HG03571 (cell line): ENCODE measurements around the gene DDX53.

Experiments used
- ATAC-seq: cut with Tn5 transposase; IDR thresholded peaks from one replicate; pipeline ENCODE4 v1.9.1; 2021; ENCODE audit not compliant: unreplicated experiment

DDX53 gene

DNA sequence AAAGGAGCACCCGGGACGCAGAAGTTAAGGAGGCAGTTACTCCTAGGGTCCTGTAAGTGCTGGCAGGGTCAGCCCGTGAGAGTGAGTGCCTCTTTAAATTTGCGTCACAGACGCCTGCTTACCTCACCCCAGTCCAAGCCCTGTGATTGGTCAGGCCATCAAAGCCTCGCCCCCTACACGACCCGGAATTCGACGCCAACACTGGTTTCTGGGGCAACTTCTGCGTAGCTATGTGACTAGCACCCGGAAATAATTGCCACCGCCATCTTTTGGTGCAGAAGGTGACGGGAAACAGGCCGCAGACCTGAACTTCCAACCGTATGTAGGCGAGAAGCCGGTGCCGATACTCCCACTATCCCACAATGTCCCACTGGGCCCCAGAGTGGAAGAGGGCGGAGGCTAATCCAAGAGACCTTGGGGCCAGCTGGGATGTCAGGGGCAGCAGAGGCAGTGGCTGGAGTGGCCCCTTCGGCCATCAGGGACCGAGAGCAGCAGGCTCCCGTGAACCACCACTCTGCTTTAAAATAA, at the start of gene DDX53:
DDX53 (plus strand) TSS at position 265 of the 528 bp plus-strand sequence; CDS start at position 363, 98 bp downstream.
- ATAC-seq, result no peak

GRCh38 chrX:22950269-22951266, 49.2 kb upstream of the DDX53 start:
- no peak for ATAC-seq

DNA sequence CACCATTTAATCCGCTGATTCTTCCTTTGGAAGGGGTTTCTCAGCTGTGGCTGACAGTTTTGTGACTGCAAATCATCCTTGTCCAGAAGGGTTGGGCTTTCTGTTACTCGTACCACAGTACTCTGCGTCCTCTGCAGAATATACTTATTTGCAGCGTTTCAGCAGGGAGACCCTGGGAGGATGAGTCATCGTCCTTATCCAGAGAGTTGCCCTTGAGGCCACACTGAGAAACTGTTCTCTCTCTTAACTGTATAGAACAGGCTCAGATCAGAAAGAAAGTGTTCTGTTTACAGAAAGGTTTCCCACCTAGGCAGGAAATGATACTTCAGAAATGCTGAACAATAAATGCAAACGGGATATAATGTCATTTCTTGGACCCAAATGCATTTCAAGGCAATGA, 47.8 kb upstream of the DDX53 start:
- no peak for ATAC-seq

GRCh38 chrX:22958250-22958649, 41.5 kb upstream of the DDX53 start:
- ATAC-seq, result no peak

DNA sequence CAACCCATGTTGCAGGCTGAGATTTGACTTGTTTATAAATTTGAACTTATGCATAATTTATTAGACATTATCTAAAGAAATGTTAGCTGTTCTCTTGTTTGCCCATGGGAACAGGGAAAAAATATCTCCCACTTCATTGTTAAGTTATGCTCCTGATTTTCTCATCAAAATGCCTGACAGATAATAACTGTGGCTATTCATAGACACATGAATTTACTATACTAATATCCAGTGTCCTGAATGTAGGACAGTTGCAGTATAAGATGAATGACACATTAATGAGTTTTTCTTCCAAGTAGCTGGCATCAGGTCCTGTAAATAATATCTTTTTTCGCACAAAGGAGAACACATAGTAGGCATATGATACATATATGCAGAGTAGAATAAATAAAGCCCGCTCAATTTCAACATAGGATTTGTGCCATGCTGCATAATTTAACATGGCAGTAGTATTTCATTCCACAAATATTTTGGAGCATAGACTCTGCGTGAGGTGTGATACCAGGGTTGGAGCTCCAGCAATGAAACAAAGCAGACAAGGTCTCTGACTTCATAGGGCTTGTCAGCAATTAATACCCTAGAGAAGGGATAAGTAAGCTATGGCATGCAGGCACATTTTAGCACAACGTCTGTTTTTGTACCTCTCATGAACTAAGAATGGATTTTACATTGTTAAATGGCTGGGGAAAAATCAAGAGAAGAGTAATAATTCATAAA, 40.4 kb upstream of the DDX53 start:
- no peak for ATAC-seq

DNA sequence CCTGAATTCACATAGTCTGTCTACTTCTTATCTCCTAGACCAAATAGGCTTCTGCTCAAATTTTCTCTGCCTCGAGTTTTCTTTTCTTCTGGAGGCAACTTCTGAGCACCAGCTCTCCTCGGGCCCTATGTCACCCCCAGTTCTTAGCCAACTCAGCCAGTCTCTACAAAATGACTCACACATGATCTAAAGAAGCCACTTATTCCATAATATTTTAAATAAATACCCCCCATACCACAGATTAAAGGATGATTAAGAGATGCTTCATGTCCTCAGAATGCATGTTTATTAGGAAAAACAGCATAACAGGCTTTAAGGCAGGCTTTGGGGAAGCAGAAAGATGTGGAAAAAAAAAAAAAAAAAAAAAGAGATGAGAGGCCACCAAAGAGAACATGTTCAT, 36.6 kb upstream of the DDX53 start:
- no peak for ATAC-seq

DNA sequence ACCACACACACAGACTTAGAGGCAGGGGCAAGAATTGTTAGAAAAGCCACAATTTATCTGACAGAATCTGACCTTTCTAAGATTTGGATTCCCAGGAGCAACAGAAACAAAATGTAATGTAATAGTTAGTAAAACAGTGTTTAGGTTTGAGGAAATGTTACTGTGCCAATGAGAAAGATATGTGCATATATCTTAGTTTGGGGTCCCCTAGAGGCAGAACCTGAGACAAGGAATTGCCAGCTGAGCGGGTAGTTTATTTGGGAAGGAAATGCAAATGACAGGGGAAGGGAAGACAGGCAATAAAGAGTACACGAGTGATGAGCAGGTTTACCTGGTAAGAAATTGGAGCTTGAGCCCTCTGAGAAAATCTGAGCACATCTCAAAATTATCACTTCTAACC, 31.3 kb upstream of the DDX53 start:
- no peak for ATAC-seq

DNA sequence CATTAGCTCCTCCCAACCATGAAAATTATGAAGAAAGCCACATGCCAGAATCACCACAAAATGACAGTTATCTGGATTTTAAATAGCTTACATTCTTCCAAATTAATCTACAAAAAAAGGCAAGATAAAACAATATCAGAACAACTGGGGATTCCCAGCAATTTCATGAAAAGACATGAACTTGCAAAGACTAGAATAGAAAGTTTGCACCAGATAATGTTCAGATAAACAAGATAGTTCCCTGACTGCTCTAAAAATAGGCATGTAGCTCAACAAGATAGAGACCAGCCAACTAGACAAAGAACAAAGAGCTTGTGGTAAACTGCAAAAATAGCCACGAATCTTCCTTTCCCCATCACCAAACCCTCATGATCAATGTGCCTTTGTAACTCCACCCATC, 30.3 kb upstream of the DDX53 start:
- ATAC-seq, result no peak

GRCh38 chrX:22970861-22971260, 28.9 kb upstream of the DDX53 start:
- no peak for ATAC-seq

DNA sequence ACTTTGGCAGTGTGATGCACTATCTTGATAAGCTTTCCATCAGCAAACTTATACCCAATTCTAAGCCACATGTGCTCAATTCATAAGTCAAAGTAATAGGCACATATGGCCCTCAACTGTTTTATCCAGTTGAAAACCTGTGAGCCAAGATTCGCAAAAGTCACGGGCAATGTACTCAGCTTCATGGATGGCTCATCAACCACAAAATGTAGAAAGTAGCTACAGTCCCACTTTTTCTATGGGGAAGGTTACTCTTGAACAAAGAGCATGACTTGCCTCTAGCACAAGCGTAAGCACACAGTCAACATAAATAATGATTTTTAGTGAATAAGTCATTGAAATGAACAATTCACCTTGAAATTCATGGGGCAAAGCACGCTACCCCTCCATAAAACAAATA, 25.1 kb upstream of the DDX53 start:
- no peak for ATAC-seq

GRCh38 chrX:22975786-22976185, 24.0 kb upstream of the DDX53 start:
- ATAC-seq, result no peak

- no peak for ATAC-seq
Measured at GRCh38 chrX:22985958-22986357, 13.8 kb upstream of the DDX53 start.

- ATAC-seq, result no peak
Measured at GRCh38 chrX:22987452-22987851, 12.3 kb upstream of the DDX53 start.

- no peak for ATAC-seq
Measured at GRCh38 chrX:23003116-23003515, 3.4 kb downstream of the DDX53 start.

DNA sequence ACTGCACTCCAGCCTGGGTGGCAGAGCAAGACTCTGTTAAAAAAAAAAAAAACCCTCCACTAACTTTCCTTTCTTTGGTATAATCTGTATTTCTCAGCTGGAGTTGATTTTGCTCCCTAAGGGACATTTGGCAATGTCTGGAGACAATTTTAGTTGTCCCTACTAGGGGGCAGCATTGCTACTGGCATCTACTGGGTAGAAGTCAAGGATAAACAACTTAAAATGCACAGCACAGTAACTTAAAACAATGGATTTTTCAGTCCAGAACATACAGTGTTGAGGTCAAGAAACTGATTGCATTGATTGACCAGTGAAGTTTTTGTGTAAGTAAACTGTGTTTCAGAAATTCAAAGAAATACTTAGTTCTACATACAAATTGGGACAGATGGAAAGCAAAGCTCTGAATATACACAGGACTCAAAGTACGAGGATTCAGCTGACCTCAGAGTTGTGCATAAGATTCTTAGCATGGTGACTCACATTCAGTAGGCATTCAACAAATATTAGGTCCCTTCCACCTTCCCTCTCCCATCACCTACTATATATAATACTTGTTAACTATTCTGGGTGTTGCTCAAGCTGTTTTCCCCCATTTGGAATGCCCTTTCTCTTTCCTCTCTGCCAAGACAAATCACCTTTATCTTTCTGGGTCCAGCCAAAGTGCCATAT, 8.8 kb downstream of the DDX53 start:
- ATAC-seq, result no peak

DNA sequence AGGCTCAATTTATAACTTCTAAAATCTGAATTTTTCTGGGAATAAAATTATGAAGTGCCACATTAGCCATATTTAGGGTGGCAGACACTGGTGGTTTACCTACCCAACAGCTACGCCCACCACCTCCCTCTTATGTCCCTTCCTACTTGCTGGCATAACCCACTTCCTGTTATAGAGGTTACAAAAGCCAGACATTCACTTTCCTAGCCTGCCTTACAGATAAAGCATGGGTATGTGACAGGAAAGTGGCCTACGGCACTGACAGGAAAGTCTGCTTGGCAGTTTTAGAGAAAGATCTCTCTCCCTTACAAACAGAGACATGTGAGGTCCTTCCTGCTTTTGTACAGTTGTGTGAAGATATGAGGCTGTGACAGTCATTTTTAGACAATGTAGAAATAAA, 12.4 kb downstream of the DDX53 start:
- no peak for ATAC-seq

GRCh38 chrX:23012636-23013035, 12.9 kb downstream of the DDX53 start:
- ATAC-seq, result no peak

DNA sequence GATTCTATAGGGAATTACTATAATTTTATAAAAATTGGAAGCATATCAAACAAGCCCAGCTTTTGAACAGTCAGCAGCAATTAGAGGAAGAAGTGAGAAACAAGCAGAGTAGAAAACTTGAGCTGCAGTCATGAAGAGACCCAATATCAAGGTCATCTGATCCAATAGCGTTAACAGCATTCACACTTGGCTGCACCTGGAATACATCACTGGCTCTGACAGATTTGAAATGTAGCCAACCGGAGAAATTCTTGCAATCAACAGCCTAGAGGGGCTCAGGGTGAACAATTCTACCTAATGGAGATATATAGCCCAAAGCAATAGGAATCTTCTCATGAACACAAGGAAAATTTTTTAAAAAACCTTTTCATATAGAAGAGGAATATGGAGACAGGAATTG, 13.6 kb downstream of the DDX53 start:
- ATAC-seq, result no peak

DNA sequence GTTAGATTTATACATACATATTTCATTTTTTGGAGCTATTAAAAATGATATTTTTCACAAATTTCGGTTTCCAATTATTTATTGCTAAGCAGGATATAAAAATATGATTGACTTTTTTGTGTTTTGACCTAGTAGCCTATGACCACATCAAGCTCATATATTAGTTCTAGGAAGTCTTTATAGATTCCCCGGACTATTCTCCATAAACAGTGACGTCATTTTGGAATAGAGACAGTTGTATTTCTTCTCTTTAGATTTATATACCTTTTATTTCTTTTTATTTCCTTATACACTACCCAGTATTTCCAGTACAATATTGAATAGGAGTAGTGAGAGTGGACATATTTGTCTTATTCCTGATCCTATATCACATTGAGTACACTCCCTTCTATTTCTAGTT, 31.8 kb downstream of the DDX53 start:
- no peak for ATAC-seq

GRCh38 chrX:23035493-23035892, 35.7 kb downstream of the DDX53 start:
- no peak for ATAC-seq

GRCh38 chrX:23046443-23046842, 46.7 kb downstream of the DDX53 start:
- no peak for ATAC-seq
